Lung (tissue), 12 donors: ENCODE data around the gene SGCA. TPM values are rescaled to one million over a fixed set of nuclear protein-coding genes. Genes with fewer than 3 reads are reported as not detected.

Experiments used
- ATAC-seq: fragments of 200-7000 bp; cut with Tn5 transposase; one replicate; pipeline ENCODE4 v1.9.1; 2020; ENCODE audit warnings: moderate number of reproducible peaks; ENCODE audit not compliant: insufficient read depth, low FRiP score
- DNase-seq, 3 donors: peaks; one replicate each; pipeline ENCODE4 v3.0.0-alpha.2; 2013 to 2017
- H3K27ac ChIP-seq, 2 donors: one replicate each; pipeline ENCODE4 v1.5.1; 2013; ENCODE audit warnings: mild to moderate bottlenecking in 2 of 2, moderate library complexity in 2 of 2, control low read depth in 1 of 2, inconsistent platforms in 1 of 2, low read depth in 1 of 2, low read length in 1 of 2
- H3K27me3 ChIP-seq, 3 donors: one replicate each; pipeline ENCODE4 v1.5.1; 2013; ENCODE audit warnings: low read length in 2 of 3; ENCODE audit not compliant: control insufficient read depth in 3 of 3, insufficient read depth in 3 of 3
- H3K36me3 ChIP-seq, 4 donors: one replicate each; pipeline ENCODE4 v1.5.1; 2013; ENCODE audit warnings: low read length in 4 of 4, mild to moderate bottlenecking in 1 of 4, moderate library complexity in 1 of 4; ENCODE audit not compliant: control insufficient read depth in 4 of 4, insufficient read depth in 4 of 4
- H3K4me1 ChIP-seq, 5 donors: one replicate each; pipeline ENCODE4 v1.5.1; 2013; ENCODE audit warnings: low read length in 5 of 5, mild to moderate bottlenecking in 2 of 5, moderate library complexity in 1 of 5; ENCODE audit not compliant: control insufficient read depth in 5 of 5, insufficient read depth in 5 of 5
- H3K4me3 ChIP-seq: one replicate; pipeline ENCODE4 v1.5.1; 2013; ENCODE audit warnings: mild to moderate bottlenecking, control low read depth, moderate library complexity
- H3K9ac ChIP-seq, 2 donors: one replicate each; pipeline ENCODE4 v1.5.1; 2013; ENCODE audit warnings: low read length in 2 of 2, control low read depth in 1 of 2; ENCODE audit not compliant: insufficient read depth in 1 of 2
- H3K9me3 ChIP-seq, 4 donors: one replicate each; pipeline ENCODE4 v1.5.1; 2013; ENCODE audit warnings: low read length in 3 of 4, mild to moderate bottlenecking in 1 of 4, moderate library complexity in 1 of 4; ENCODE audit not compliant: control insufficient read depth in 4 of 4, insufficient read depth in 3 of 4
- WGBS, 2 donors: extraction: QIAGEN DNeasy Blood & Tissue Kit; methylation state at CpG; one replicate each; pipeline ENCODE4 v1.1.7; 2013; 5-methylcytosine and 5-hydroxymethylcytosine counted together
- polyA plus RNA-seq, 2 donors: library from polyadenylated mRNA; stranded (reverse); fragments of 200-250 nt; gene quantifications; one replicate each; pipeline ENCODE4 v1.2.1, GENCODE V29; 2013
- total RNA-seq, 2 donors: library from RNA; depleted of rRNA in 1 of 2; stranded (reverse); fragments of >200 nt in 1 of 2; gene quantifications; one replicate each; pipeline ENCODE4 v1.2.1, GENCODE V29; 2014 to 2021
- TF ChIP-seq, protein P1 (sequence below): IDR thresholded peaks from 2 replicates; pipeline ENCODE4 v1.5.1; 2012; ENCODE audit warnings: mild to moderate bottlenecking; ENCODE audit errors: control extremely low read depth, extremely low read depth
- donor health status: control.
- donor health status: control.
- donor health status: Bipolar disorder and iron deficiency.
- donor health status: healthy.
- donor health status: DM: yes; HTN: yes; CAD: no.

Gene SGCA
- total and polyA plus RNA-seq, 4 donors: 5.0 to 19.4 (median 14.0) TPM

DNA sequence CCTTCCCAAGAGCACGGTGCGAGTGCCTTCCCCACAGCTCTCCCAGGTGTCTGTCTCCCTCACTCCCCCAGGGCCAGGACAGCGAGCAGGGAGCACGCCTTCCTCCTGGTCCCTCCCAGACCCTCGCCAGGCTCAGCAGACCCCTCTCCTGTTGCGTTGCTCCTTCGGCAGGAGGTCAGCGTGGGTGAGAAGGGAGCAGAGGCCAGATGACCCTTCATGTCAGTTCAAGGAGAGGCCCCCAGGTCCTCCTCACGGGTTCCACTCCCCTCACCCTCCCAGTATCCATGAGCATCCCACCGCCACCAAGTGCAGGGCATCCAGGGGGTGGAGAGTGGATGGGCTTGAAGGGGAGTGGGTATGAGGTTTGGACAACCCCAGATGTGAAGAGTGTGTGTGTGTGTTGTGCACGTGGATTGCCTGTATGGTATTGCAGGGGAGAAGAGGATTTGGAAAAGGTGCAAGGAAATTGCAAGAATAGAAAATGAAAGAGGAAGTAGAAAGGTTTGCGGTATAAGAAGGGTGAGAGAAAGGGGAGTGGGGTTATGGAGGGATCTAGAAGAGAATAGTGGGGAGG is 17.7 kb downstream of the SGCA start:
- Histone ChIP-seq H3K9me3 (no peaks in the 10 kb centered on the region), H3K36me3 (peaks cover 0 to 28% (median 14%) of the 10 kb centered on the region in 4 donors), H3K27ac (no peak overlapping the region), H3K27me3 (no peaks in the 10 kb centered on the region), H3K4me3 (no peak overlapping the region), H3K4me1 (peaks cover 0 to 16% (median 2%) of the 10 kb centered on the region in 5 donors), H3K9ac (no peak overlapping the region)
- 48 to 60% methylated on average over 12 of the region's 12 CpGs for WGBS, 2 donors
- TF ChIP-seq, protein P1, sequence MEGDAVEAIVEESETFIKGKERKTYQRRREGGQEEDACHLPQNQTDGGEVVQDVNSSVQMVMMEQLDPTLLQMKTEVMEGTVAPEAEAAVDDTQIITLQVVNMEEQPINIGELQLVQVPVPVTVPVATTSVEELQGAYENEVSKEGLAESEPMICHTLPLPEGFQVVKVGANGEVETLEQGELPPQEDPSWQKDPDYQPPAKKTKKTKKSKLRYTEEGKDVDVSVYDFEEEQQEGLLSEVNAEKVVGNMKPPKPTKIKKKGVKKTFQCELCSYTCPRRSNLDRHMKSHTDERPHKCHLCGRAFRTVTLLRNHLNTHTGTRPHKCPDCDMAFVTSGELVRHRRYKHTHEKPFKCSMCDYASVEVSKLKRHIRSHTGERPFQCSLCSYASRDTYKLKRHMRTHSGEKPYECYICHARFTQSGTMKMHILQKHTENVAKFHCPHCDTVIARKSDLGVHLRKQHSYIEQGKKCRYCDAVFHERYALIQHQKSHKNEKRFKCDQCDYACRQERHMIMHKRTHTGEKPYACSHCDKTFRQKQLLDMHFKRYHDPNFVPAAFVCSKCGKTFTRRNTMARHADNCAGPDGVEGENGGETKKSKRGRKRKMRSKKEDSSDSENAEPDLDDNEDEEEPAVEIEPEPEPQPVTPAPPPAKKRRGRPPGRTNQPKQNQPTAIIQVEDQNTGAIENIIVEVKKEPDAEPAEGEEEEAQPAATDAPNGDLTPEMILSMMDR: no peak
- no peak for ATAC-seq
- no peak for DNase-seq

DNA sequence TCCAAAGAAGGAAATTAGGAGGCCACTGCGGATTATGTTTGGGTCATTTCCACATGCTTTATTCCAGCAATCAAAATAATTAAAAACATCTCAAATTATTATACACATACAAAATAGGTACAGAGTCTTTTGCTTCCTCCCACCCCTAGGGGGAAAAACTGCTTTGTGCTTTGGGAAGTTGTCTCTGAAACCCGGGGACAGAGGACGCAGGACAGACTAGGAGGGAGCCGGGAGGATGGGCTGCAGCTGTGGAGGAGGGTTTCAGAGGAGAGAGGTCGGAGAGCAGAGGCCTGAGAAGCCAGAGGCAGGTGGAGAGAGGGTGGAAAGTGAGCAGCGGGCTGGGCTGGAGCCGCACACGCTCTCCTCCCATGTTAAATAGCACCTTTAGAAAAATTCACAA is 18.3 kb downstream of the SGCA start:
- no peak for DNase-seq
- H3K9me3 ChIP-seq: no peaks in the 10 kb centered on the region
- H3K36me3 ChIP-seq: peaks cover 0 to 34% (median 17%) of the 10 kb centered on the region in 4 donors
- H3K27ac ChIP-seq: no peak overlapping the region
- no peak overlapping the region for H3K4me3 ChIP-seq
- ATAC-seq: no peak
- TF ChIP-seq, protein P1: no peak
- H3K9ac ChIP-seq: no peak overlapping the region
- 35 to 62% methylated on average over 8 of the region's 8 CpGs for WGBS, 2 donors
- no peaks in the 10 kb centered on the region for H3K27me3 ChIP-seq
- peaks cover 0 to 14% (median 2%) of the 10 kb centered on the region in 5 donors for H3K4me1 ChIP-seq

DNA sequence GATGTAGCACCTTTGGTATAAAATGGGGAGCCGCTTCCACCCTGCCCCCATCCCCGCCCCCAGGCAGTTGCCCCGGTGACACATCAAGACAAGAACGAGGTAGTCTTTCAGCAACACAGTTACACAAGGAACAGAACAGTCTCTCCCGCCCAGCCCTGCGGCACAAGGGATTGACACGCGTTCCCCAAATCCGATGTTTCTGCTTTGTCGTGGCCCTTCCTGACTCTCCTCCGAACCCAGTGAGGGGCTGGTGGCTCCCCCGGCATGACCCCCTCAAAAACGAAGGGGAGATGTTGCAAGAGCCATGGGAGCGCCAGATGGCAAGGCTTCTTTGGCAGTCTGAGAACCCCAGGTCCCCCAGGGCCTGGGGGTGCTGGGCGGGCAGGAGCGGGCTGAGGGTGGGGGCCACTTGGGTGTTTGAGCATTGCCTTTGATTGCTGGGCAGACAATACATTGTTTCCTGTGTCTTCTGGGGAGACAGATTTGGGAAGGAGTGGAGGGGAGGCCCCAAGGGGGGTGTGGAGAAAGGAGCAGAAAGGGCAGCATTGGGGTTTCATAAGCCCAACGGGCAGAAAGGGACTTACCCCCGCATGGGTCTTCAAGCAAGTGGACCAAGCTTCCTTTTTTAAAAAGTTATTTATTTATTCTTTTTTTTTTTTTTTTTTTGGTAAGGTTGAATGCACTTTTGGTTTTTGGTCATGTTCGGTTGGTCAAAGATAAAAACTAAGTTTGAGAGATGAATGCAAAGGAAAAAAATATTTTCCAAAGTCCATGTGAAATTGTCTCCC is 19.0 kb downstream of the SGCA start:
- H3K27me3 ChIP-seq: no peaks in the 10 kb centered on the region
- peaks cover 0 to 41% (median 22%) of the 10 kb centered on the region in 4 donors for H3K36me3 ChIP-seq
- H3K9ac ChIP-seq: no peak overlapping the region
- no peak overlapping the region for H3K4me3 ChIP-seq
- ATAC-seq (peak; percentile 28), DNase-seq (peak in 1 of 3 donors; percentile 46)
- peaks cover 0 to 14% (median 2%) of the 10 kb centered on the region in 5 donors for H3K4me1 ChIP-seq
- WGBS, 2 donors: 30 to 53% methylated on average over 19 of the region's 19 CpGs
- H3K9me3 ChIP-seq: no peaks in the 10 kb centered on the region
- H3K27ac ChIP-seq: no peak overlapping the region
- TF ChIP-seq, protein P1: no peak
